Neural cell (in vitro differentiated cells): ENCODE measurements around the gene RASGEF1C. TPM values are rescaled to one million over a fixed set of nuclear protein-coding genes. Genes with fewer than 3 reads are reported as not detected.

Experiments used
- H2AFZ ChIP-seq: fragments of 200-600, 300-800 bp; sonication (generic), shearing (Covaris generic); 2 replicates; pipeline ENCODE4 v1.6.0; 2014; ENCODE audit warnings: low read depth, mild to moderate bottlenecking, antibody characterized with exemption, low read length, moderate library complexity
- H3F3A ChIP-seq: fragments of 200-600 bp; shearing (Covaris generic); 2 replicates; pipeline ENCODE4 v1.6.1; 2016; ENCODE audit warnings: mild to moderate bottlenecking, moderate library complexity, mixed read lengths, antibody characterized with exemption, low read length; ENCODE audit not compliant: insufficient read depth, poor library complexity, severe bottlenecking
- H3K27ac ChIP-seq: fragments of 200-600, 300-800 bp; sonication (generic), shearing (Covaris generic); 2 replicates; pipeline ENCODE4 v1.5.1; 2014; ENCODE audit warnings: mild to moderate bottlenecking, low read length, moderate library complexity
- H3K27me3 ChIP-seq: fragments of 300-800, 200-600 bp; sonication (generic), shearing (Covaris generic); 2 replicates; pipeline ENCODE4 v1.6.0; 2014; ENCODE audit warnings: mild to moderate bottlenecking, low read depth, low read length, moderate library complexity; ENCODE audit not compliant: insufficient read depth
- H3K36me3 ChIP-seq: fragments of 300-800, 200-600 bp; sonication (generic), shearing (Covaris generic); 2 replicates; pipeline ENCODE4 v1.5.1; 2014; ENCODE audit warnings: mild to moderate bottlenecking, antibody characterized with exemption, low read length, moderate library complexity; ENCODE audit not compliant: insufficient read depth
- H3K4me2 ChIP-seq: fragments of 300-800, 200-600 bp; sonication (generic), shearing (Covaris generic); 2 replicates; pipeline ENCODE4 v1.6.0; 2014; ENCODE audit warnings: mild to moderate bottlenecking, low read length
- H3K4me3 ChIP-seq: fragments of 300-800, 200-600 bp; sonication (generic), shearing (Covaris generic); 2 replicates; pipeline ENCODE4 v1.5.1; 2014; ENCODE audit warnings: mild to moderate bottlenecking, low read length, moderate library complexity
- H3K79me2 ChIP-seq: fragments of 200-600 bp; shearing (Covaris generic); replicated peaks from 2 replicates; pipeline ENCODE4 v1.6.0; 2014; ENCODE audit warnings: mild to moderate bottlenecking, low read length, moderate library complexity; ENCODE audit not compliant: insufficient read depth
- H3K9ac ChIP-seq: fragments of 300-800, 200-600 bp; sonication (generic), shearing (Covaris generic); 2 replicates; pipeline ENCODE4 v1.6.1; 2016; ENCODE audit warnings: mild to moderate bottlenecking, low read length, mixed read lengths
- H3K9me2 ChIP-seq: fragments of 200-600 bp; shearing (Covaris generic); 2 replicates; pipeline ENCODE4 v1.6.1; 2016; ENCODE audit warnings: mild to moderate bottlenecking, low read length, mixed read lengths; ENCODE audit not compliant: insufficient read depth
- H3K9me3 ChIP-seq: fragments of 200-600, 300-800 bp; sonication (generic), shearing (Covaris generic); 2 replicates; pipeline ENCODE4 v1.6.1; 2016; ENCODE audit warnings: mild to moderate bottlenecking, mixed run types, low read length, moderate library complexity, mixed read lengths
- H4K20me1 ChIP-seq: fragments of 200-600 bp; shearing (Covaris generic); 2 replicates; pipeline ENCODE4 v1.6.1; 2016; ENCODE audit warnings: mild to moderate bottlenecking, mixed run types; ENCODE audit not compliant: insufficient read depth
- EP300 ChIP-seq: fragments of 450-650 bp; conservative IDR thresholded peaks from 2 replicates; pipeline ENCODE4 v1.6.1; 2014; ENCODE audit warnings: antibody characterized with exemption, mild to moderate bottlenecking, moderate library complexity; ENCODE audit not compliant: poor library complexity, severe bottlenecking
- EZH2 ChIP-seq: fragments of 200-600, 300-800 bp; shearing (Covaris generic), sonication (generic); IDR thresholded peaks from 2 replicates; pipeline ENCODE4 v1.6.1; 2014; ENCODE audit warnings: antibody characterized with exemption, low read length, borderline replicate concordance, mild to moderate bottlenecking; ENCODE audit not compliant: insufficient read depth, poor library complexity, severe bottlenecking
- MXI1 ChIP-seq: fragments of 450-650 bp; conservative IDR thresholded peaks from 2 replicates; pipeline ENCODE4 v1.6.1; 2014; ENCODE audit warnings: antibody characterized with exemption, mild to moderate bottlenecking; ENCODE audit not compliant: poor library complexity, severe bottlenecking
- POLR2AphosphoS5 ChIP-seq: IDR thresholded peaks from 2 replicates; pipeline ENCODE4 v1.6.1; 2012
- RAD21 ChIP-seq: fragments of 450-650 bp; conservative IDR thresholded peaks from 2 replicates; pipeline ENCODE4 v1.6.1; 2014; ENCODE audit warnings: antibody characterized with exemption, mild to moderate bottlenecking, moderate library complexity
- SMC3 ChIP-seq: fragments of 450-650 bp; conservative IDR thresholded peaks from 2 replicates; pipeline ENCODE4 v1.6.1; 2014; ENCODE audit warnings: antibody characterized with exemption, mild to moderate bottlenecking, moderate library complexity; ENCODE audit not compliant: poor library complexity
- TAF1 ChIP-seq: IDR thresholded peaks from 2 replicates; pipeline ENCODE4 v1.6.1; 2012; ENCODE audit warnings: low read depth
- polyA plus RNA-seq: library from polyadenylated mRNA; depleted of rRNA; stranded (reverse); fragments of >200 nt; gene quantifications from 2 replicates; pipeline ENCODE4 v1.2.3, GENCODE V29; 2014
- TF ChIP-seq, protein P1 (sequence below): fragments of 450-650 bp; IDR thresholded peaks from 2 replicates; pipeline ENCODE4 v1.5.1; 2014; ENCODE audit warnings: antibody characterized with exemption, mild to moderate bottlenecking, moderate library complexity; ENCODE audit not compliant: poor library complexity, severe bottlenecking
- TF ChIP-seq, protein P2 (sequence below): IDR thresholded peaks from 2 replicates; pipeline ENCODE4 v1.6.1; 2012; ENCODE audit warnings: borderline replicate concordance

RASGEF1C gene
- polyA plus RNA-seq, 1 donor from 2014 or later = 5.3 TPM

DNA sequence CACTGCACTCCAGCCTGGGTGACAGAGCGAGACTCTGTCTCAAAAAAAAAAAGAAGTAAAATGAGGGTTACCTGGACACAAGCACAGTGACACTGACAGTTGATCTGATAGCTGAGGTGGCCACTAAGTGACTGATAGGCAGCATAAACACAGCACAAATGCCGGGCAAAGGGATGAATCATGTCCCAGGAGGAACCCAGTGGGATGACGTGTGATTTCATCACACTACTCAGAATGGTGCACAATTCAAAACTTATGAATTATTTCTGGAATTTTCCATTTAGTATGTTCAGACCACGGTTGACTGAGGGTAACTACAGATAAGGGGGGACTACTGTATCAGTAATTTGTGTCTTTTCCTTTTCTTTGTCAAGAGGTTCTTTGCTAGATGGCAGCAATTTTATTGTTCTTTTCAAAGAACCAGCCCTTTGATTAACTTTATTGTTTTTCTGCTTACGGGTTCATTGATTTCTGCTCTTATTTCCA is 103.1 kb downstream of the RASGEF1C start:
- H3K9me3 ChIP-seq = no peaks in the 10 kb centered on the region
- TF ChIP-seq, protein P1, sequence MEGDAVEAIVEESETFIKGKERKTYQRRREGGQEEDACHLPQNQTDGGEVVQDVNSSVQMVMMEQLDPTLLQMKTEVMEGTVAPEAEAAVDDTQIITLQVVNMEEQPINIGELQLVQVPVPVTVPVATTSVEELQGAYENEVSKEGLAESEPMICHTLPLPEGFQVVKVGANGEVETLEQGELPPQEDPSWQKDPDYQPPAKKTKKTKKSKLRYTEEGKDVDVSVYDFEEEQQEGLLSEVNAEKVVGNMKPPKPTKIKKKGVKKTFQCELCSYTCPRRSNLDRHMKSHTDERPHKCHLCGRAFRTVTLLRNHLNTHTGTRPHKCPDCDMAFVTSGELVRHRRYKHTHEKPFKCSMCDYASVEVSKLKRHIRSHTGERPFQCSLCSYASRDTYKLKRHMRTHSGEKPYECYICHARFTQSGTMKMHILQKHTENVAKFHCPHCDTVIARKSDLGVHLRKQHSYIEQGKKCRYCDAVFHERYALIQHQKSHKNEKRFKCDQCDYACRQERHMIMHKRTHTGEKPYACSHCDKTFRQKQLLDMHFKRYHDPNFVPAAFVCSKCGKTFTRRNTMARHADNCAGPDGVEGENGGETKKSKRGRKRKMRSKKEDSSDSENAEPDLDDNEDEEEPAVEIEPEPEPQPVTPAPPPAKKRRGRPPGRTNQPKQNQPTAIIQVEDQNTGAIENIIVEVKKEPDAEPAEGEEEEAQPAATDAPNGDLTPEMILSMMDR = no peak
- TF ChIP-seq MXI1 = no peak
- no peak for TF ChIP-seq RAD21
- TF ChIP-seq TAF1 = no peak
- TF ChIP-seq POLR2AphosphoS5 = no peak
- no peak for TF ChIP-seq EZH2
- no peak for TF ChIP-seq SMC3
- no peak for TF ChIP-seq EP300
- TF ChIP-seq, protein P2, sequence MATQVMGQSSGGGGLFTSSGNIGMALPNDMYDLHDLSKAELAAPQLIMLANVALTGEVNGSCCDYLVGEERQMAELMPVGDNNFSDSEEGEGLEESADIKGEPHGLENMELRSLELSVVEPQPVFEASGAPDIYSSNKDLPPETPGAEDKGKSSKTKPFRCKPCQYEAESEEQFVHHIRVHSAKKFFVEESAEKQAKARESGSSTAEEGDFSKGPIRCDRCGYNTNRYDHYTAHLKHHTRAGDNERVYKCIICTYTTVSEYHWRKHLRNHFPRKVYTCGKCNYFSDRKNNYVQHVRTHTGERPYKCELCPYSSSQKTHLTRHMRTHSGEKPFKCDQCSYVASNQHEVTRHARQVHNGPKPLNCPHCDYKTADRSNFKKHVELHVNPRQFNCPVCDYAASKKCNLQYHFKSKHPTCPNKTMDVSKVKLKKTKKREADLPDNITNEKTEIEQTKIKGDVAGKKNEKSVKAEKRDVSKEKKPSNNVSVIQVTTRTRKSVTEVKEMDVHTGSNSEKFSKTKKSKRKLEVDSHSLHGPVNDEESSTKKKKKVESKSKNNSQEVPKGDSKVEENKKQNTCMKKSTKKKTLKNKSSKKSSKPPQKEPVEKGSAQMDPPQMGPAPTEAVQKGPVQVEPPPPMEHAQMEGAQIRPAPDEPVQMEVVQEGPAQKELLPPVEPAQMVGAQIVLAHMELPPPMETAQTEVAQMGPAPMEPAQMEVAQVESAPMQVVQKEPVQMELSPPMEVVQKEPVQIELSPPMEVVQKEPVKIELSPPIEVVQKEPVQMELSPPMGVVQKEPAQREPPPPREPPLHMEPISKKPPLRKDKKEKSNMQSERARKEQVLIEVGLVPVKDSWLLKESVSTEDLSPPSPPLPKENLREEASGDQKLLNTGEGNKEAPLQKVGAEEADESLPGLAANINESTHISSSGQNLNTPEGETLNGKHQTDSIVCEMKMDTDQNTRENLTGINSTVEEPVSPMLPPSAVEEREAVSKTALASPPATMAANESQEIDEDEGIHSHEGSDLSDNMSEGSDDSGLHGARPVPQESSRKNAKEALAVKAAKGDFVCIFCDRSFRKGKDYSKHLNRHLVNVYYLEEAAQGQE = no peak
- H2AFZ ChIP-seq = no peak overlapping the region
- H3K27me3 ChIP-seq = no peaks in the 10 kb centered on the region
- H3K9ac ChIP-seq = no peak overlapping the region
- no peak overlapping the region for H3K27ac ChIP-seq
- no peaks in the 10 kb centered on the region for H3F3A ChIP-seq
- H3K4me2 ChIP-seq = no peak overlapping the region
- H3K36me3 ChIP-seq = no peaks in the 10 kb centered on the region
- H3K9me2 ChIP-seq = no peaks in the 10 kb centered on the region
- H3K79me2 ChIP-seq = no peaks in the 10 kb centered on the region
- no peaks in the 10 kb centered on the region for H4K20me1 ChIP-seq
- no peak overlapping the region for H3K4me3 ChIP-seq

DNA sequence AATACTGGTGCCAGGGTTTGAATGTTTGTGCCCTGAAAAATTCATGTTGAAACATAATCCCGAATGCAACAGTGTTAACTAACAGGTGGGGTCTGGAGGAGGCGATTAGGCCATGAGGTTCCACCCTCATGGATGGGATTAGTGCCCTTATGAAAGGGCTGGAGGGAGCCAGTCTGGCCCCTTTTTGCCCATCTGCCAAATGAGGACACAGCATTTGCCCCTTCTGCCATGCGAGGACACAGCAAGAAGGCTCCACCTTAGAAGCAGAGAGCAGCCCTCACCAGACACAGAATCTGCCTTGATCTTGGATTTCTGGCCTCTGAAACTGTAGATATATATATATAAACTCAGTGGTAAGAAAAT is 104.9 kb downstream of the RASGEF1C start:
- H3K4me2 ChIP-seq = no peak overlapping the region
- no peak overlapping the region for H3K4me3 ChIP-seq
- TF ChIP-seq, protein P2 = no peak
- TF ChIP-seq SMC3 (no peak), POLR2AphosphoS5 (no peak)
- no peaks in the 10 kb centered on the region for H3K79me2 ChIP-seq
- no peak overlapping the region for H2AFZ ChIP-seq
- no peaks in the 10 kb centered on the region for H3K36me3 ChIP-seq
- H4K20me1 ChIP-seq = no peaks in the 10 kb centered on the region
- H3K27ac ChIP-seq = no peak overlapping the region
- no peaks in the 10 kb centered on the region for H3F3A ChIP-seq
- no peaks in the 10 kb centered on the region for H3K9me2 ChIP-seq
- H3K9me3 ChIP-seq = no peaks in the 10 kb centered on the region
- no peak overlapping the region for H3K9ac ChIP-seq
- no peaks in the 10 kb centered on the region for H3K27me3 ChIP-seq
